ENCODE results near the gene SMYD3. TPM values are rescaled to one million over a fixed set of nuclear protein-coding genes. Genes with fewer than 3 reads are reported as not detected.

Gene SMYD3
- total and polyA plus RNA-seq, 9 of the 15 experiments (the other 6 are each of a cell fraction or from before 2014, with no cell fraction given): 128 to 440 (median 197) TPM

GRCh38 chr1:245791410-245792312 is 715.4 kb downstream of the SMYD3 start (continued):
- TF ChIP-seq BCLAF1 (IDR thresholded peaks at IDR 0.05; ENCODE audit: borderline replicate concordance in 1 of 2, control insufficient read depth in 1 of 2, low read depth in 2 of 2, low read length in 1 of 2): no peak
- TF ChIP-seq VEZF1 (CRISPR knock-in tag; IDR thresholded peaks at IDR 0.05): peak; percentile 65
- peak; percentile 62 for TF ChIP-seq MTA2 (IDR thresholded peaks at IDR 0.05; ENCODE audit: low read depth)
- TF ChIP-seq EHMT2 (IDR thresholded peaks at IDR 0.05): peak; percentile 14; the same call in 1 of the 2 replicates
- TF ChIP-seq ATF6 (CRISPR knock-in tag; IDR thresholded peaks at IDR 0.05): no peak
- TF ChIP-seq SMARCC2 (IDR thresholded peaks at IDR 0.05; ENCODE audit: low read depth): peak; percentile 29; the same call in 1 of the 2 replicates
- no peak for TF ChIP-seq ZBTB49 (CRISPR knock-in tag; IDR thresholded peaks at IDR 0.05; ENCODE audit: borderline replicate concordance)
- TF ChIP-seq POLR3A (IDR thresholded peaks at IDR 0.05; ENCODE audit: borderline replicate concordance, extremely low read depth, insufficient read depth, insufficient read length): no peak
- no peak for TF ChIP-seq KAT8 (IDR thresholded peaks at IDR 0.05; ENCODE audit: low read depth)
- no peak for TF ChIP-seq SAP30 (IDR thresholded peaks at IDR 0.05; ENCODE audit: borderline replicate concordance, insufficient read depth, low read depth, low read length, poor library complexity, severe bottlenecking)
- TF ChIP-seq PYGO2 (tag; IDR thresholded peaks at IDR 0.05): peak; percentile 74; the same call in 1 of the 2 replicates
- no peak for TF ChIP-seq KDM4B (IDR thresholded peaks at IDR 0.05; ENCODE audit: borderline replicate concordance in 2 of 2, low read depth in 1 of 2)
- peak; percentile 68; the same call in 1 of the 2 replicates for TF ChIP-seq ADNP (tag; IDR thresholded peaks at IDR 0.05)
- TF ChIP-seq MAZ (CRISPR knock-in tag; conservative IDR thresholded peaks at IDR 0.05 in 1 of 2, IDR thresholded peaks at IDR 0.05 in 1 of 2): 0 out of 4 replicates have a peak, but pooled peaks of 1 of the 2 experiments have one; percentile 59

Measured in K562 (cell line).